GM19397 (cell line): Measurements from ENCODE around the gene MYO1F.
A peak's percentile ranks its signal among the peaks of the same experiment; 100 is the strongest.
"Not testable (repeated sequence)": the region's sequence is repeated elsewhere in the genome, so short reads cannot be mapped to it uniquely, and the experiment has no call there.

Experiments
- ATAC-seq: cut with Tn5 transposase; IDR thresholded peaks from one replicate; pipeline ENCODE4 v1.9.1; 2021; ENCODE audit warnings: mild to moderate bottlenecking, moderate library complexity; ENCODE audit not compliant: unreplicated experiment

The MYO1F gene

DNA sequence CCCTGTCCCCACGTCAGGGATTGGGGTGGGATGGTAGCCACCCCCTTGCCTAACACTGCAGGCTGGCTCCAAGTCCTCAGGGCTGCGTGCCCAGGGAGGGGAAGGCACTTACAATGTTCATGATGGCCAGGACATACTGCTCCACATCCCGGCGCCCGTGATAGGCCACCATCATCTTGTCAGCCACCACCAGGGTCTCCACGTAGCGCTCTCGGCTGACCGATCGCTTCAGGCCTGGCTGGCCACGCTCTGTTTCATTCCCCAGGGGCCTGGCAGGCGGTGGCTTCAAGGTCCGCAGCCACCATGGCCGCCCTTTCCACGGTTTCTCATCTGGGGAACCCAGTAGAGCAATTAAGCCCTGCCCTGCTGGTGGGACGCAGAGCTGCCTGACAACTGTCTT, 23.6 kb upstream of the MYO1F start:
- ATAC-seq, result no peak

DNA sequence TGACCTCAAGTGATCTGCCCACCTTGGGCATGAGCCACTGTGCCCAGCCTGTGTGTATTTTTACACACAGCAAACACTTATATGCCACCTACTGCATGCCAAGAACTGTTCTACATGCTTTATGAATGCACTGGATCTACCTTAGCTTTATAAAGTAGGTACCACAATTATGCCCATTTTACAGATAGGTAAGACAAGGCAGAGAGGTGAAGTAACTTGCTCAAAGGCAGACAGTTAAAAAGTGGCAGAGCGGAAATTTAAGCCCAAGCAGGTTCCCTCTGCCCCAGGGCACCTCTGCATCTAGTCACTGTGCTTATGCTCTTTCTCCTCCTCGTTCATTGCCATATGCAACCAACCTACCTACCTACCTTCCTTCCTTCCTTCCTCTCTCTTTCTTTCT, 22.8 kb upstream of the MYO1F start:
- ATAC-seq, result no peak

DNA sequence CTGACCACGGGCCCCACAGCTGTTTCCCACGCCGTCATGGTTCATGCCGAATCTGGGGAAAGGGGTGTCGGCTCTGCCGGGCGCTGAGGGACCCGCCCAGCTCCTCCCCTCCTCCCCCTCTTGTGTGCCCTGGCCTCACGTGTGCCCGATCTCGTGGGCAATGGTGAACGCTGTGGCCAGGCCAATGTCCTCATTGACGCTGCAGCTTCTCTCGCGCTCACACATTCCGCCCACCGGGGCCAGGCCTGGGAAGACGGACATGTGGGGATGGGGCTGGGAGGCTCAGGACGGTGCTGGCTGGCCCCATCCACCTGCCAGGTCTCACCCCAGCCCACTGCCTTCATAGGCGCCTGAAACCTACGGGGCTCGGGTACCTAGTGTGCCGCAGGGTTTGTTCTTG, 18.9 kb upstream of the MYO1F start:
- no peak for ATAC-seq

DNA sequence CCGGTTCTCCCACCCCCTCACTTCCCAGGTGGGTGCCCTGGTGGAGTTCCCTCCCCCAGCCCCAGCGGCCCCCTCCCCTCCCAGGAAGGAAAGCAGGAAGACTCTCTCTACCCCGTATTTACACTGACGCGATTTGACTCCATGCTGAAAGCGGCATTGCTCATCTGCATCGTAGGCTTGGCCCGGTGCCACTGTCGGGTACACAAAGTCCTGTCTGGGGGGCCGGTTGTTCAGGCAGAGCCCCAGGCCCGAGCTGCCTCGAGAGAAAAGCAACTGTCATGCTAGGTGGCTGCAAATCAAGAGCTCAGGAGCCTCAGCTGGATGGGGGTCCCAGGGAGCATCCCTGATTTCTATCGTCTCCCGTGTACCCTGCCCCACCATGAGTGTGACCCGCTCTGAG, 18.4 kb upstream of the MYO1F start:
- no peak for ATAC-seq

DNA sequence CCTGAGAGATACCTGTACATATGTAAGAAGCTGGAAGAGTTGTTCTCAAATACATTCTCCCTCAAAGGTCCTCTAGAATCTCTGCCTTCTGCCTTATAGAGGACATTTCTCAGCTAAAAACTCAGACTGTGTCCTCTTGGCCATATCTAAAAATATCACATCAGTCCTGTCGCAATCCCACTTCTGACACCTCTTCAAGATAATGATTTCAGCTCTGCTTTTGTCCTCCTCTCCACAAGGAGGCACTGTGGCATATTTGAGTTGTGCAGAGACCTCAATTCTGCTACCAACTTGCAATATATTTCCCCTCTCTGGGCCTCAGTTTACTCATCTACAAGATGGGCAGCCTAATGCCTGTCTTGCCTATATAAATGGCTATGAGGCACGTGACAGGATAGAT, 16.7 kb upstream of the MYO1F start:
- ATAC-seq, result no peak

DNA sequence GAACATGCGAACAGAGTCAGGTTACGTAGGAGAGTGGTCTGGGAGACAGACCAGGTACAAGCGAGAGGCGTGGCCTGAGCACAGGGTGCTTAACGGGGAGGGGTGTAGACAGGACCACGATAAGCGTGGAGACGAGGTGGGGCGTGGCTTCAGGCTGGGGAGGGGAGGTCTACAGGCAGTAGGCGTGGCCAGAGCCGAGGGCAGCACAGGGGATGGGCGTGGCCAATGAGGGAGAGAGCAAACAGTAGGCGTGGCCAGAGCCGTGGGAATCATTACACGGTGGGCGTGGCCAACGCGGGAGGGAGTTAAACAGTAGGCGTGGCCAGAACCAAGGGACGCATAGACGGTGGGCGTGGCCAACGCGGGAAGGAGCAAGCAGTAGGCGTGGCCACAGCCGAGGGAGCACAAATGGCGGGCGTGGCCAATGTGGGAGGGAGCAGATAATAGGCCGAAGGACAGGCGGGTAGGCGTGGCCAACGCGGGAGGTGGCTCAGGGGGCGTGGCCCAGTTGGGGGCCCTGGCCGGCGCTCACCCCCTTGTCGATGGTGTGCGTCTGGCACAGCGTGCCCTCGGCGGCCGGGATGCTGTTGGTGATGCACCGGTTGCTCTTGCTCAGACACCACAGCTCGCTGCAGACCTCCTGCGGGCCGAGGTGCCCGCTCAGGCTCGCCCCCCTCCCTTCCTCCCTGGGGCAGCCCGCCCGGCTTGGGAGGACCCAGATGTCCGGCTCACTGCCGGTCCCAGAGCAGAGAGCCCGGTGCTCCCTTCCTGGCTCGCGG, 15.2 kb upstream of the MYO1F start:
- ATAC-seq, result no peak

DNA sequence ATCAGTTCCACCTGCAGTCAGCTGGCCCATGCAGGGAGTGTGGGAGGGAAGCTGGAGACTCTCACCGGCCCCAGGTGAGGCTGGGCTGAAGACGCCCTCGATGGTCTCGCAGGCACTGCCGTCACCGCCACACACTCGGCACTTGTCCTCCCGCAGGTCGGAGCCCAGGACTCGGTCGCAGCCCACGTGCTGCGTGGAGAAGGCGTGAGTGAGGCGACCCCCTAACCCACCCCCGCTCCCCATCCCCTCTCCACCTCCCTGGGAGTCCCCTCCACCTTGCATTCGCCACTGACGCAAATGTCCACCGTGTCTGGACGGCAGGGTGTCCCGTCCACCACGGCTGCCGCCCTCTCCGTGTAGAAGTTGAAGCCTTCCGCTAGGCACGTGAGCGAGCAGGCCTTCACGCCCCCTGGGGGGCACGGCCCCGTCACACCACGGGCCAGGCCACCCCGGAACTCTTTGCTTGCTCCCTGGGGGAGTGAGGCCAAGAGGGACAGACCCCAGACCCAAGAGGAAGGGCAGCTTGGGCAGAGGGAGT, 12.0 kb upstream of the MYO1F start:
- no peak for ATAC-seq

DNA sequence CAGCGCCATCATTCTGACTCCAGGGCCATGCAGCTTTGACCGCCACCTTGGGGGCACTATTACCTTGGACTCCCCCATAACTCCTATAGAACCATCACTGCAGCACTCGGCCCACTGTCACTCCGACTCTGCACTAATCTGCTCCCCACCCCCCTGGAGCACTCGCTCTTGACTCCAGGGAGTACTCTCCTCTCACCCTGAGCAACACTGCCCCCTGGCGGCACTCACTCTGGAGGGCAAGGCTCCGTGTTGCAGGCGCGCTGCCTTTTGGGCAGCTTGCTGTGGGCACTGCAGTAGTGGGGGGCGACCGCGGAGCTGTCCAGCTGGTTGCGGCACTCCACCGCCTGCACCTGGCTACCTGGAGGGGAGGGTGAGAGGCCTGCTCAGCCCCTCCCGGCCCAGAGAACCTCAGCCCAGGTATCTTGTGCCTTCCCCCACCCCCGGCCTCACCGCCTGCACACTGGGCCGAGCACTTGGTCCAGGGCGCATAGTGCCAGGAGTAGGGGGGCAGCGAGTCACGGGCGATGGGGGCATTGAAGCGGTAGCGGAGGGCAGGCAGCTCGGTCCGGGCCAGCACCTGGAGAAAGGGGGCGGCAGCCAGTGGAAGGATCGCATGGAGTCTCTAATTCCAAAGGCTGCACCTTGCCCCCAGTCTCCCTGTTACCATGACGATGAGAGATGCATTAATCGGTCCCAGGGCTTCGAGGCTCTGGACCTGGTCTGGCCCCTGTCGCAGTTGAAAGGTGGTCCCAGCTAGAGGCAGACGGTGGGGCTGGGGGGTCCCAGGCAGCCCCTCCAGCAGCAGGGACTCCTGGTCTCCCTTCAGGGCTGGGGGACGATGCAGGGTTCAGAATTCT, 8.9 kb upstream of the MYO1F start:
- ATAC-seq, result no peak

DNA sequence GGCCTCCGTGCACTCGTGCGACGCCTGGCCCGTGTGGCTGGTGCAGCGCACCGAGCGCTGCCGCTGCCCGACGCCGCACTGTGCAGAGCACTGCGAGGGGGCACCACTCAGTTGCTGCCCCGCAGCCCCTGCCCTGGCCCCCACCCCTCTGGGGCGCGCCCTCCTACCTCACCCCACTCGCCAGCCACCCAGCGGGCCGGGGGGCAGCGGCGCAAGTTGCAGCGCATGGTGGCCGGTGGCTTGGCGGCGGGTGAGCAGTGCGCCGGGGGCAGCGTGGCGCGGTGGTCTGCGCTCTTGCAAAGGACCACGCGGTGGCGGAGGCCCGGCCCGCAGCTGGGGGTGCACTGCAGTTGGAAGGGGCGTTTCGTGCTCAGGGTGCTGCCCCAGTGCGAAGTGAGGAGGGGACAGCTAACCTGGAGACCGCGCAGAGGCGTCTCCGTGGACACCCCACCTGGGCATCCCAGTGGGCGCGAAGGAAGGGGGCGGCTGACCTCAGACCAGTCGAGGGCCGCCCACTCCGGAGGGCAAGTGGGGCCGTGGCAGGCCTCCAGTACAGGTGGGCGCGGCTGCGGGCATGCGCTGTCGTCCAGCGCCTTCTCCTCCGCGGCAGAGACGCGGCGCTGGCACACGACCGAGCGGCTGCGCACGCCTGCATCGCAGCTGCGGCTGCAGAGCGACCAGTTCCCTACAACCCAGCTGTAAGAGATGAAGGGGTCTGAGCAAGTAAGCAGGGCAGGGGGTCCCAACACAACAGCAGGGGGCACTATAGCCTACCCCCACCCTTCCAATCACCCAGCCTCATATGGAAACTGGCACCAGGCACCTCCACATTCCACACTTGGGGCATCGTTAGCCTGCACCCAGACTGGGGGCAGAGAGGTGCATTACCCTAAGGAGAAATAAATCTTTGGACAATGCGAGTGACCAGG, 8.0 kb upstream of the MYO1F start:
- ATAC-seq, result no peak

DNA sequence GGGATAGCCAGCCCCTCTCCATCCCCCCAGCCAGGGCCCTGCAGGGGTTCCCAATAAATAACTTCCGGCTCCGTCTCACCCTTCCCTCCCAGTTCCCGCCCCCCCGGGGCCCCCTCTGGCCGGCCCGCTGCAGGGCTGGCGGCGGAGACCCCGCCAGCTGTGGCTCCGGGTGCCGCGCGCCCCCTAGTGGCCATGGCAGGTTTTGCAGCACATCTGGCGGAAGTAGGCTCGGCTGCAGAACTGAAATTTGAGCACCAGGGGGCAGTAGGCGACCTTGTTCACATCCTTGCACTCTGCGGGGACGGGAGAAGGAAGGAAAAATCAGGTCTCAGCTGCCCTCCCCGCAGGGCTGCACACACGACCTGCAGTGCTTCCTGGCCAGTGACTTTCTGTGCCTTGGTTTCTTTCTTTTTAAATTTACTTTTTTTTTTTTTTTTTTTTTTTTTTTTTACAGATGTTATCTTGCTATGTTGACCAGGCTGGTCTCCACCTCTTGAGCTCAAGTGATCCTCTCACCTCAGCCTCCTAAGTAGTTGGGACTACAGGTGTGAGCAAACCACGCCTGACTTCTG, 3.6 kb upstream of the MYO1F start:
- no peak for ATAC-seq

DNA sequence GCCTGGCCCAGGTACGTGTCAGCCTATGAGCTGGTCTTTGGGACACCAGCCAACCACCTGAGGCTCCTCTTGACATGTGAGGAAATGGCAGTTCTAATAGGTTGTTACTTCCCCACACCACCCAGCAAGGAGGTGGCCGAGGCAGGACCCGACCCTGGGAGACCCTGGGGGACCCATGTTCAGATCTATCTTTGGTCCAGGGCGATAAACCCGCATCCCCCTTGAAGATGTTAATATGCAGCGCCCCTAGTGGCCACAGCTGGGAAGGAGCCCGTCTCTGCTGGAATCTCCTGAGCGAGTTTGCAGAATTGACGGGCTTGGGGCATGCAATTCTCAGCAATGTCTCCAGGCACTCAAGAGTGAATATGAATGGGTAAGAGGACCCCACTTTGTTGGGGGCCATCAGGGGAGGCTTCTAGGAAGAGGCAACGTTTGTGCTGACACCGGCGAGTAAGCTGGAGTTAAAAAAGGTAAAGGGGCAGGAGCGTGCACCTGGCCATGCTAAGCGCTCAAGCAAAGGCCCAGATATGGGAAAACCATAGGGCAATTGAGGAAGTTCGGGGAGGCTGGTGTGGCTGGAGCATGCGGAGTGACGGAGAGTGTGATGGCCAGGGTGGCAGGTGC, 1.5 kb upstream of the MYO1F start:
- no peak for ATAC-seq

DNA sequence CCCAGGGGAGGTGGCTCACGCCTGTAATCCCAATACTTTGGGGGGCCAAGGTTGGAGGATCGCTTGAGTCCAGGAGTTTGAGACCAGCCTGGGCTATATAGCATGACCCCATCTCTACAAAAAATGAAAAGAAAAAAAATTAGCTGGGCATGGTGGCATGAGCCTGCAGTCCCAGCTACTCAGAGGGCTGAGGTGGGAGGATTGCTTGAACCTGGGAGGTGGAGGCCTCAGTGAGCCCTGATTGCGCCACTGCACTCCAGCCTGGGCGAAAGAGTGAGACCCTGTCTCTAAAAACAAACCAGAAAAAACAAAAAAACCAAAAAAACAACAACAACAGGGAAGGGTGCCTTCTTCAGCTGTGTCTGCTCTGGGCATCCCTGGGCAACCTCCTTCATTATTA, 499 bp upstream of the MYO1F start:
- no peak for ATAC-seq

DNA sequence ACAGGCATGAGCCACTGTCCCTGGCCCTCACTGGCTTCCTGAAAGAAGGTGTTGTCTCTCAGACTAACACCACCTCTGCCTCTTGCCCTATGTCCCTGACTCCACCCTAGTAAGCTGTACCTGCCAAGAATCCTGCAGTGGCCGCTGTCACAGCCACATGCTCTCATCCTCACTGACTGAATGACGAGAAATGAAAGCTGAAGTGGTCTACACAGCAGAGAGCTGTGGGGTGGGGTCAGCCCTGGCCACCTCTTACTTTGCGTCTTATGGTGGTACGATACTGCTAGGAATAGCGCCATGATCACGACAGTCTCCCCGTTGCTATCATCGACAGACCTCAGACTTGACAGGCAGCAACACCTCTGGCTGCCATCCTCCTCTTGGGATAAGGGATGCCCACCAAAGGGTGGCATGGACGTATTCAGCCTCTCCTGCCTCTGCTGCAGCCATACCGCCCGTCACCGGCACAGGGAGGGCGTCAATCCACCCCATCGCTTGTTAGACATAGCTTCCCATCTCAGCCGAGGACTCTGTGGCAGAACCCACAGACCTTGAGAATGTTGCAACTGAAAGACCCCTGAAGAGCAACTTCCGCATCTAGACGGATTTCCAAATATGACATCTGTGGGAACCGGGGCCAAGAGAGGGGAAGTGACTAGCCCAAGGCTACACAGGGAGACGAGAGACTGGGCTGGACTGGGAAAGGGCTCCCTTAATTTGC, 809 bp downstream of the MYO1F start:
- no peak for ATAC-seq

DNA sequence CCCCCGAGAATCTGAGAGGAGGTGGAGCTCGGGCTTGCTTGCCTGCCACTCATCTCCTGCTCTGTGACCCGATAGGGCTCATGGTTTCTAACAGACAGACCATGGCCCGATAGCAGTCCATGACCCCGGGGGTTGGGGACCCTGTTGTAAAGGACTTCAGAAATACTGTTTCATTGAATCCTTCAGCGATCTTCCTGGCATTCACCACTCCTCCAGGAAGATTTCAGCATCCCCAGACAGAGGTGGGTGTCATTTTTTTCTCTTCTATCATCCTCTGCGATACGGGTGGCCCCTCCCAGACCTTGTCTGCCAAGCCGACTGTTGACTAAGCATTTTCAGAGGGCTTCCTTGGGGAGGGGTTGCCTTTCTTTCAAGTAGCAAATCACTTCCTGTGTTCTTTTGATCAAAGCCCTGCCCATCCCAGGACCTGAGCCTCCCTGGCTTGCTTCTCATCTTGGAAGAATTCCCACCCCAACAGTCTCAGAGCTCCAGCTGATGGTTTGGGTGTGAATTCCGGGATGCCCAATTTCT, 1.7 kb downstream of the MYO1F start:
- ATAC-seq, result no peak

DNA sequence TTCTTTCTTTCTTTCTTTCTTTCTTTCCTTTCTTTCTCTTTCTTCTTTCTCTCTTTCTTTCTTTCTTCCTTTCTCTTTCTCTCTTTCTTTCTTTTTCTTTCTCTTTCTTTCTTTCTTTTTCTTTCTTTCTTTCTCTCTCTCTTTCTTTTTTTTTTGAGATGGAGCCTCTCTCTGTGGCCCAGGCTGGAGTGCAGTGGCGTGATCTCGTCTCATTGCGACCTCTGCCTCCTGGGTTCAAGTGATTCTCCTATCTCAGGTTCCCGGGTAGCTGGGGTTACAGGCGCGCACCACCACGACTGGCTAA, 2.7 kb downstream of the MYO1F start:
- not testable (repeated sequence) for ATAC-seq

DNA sequence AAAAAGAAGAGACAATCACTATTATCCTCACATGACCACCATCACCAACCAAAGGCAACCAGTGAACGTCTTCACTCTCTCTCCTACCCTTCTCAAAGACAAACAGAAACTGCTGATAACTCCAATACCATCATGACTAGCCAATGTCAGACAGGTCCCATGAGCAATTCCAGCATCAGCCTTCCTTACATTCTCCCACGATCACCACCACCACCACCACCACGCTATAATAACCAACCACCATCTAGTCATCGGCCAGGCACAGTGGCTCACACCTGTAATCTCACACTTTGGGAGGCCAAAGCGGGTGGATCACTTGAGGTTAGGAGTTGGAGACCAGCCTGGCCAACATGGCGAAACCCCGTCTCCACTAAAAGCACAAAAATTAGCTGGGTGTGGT, 3.9 kb downstream of the MYO1F start:
- ATAC-seq, result no peak

DNA sequence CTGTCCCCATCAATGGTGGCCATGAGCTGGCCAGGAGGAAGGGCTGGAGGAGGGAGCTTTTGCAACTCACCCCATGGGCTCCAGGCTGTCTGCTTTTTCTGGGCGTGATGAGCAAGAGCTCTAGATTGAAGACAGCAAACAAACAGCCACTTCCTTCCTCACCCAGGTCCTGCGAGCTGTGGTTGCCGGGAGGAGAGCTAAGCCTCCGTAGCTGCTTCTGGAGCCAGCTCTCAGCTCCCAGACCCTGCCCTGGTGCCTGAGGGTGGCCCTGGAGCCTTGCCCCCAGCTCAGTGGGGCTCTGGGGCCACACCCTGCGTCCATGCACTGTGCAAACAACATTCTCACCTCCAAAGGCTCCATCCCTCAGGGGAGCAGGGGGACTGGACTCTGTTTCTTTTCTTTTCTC, 6.2 kb downstream of the MYO1F start:
- no peak for ATAC-seq

DNA sequence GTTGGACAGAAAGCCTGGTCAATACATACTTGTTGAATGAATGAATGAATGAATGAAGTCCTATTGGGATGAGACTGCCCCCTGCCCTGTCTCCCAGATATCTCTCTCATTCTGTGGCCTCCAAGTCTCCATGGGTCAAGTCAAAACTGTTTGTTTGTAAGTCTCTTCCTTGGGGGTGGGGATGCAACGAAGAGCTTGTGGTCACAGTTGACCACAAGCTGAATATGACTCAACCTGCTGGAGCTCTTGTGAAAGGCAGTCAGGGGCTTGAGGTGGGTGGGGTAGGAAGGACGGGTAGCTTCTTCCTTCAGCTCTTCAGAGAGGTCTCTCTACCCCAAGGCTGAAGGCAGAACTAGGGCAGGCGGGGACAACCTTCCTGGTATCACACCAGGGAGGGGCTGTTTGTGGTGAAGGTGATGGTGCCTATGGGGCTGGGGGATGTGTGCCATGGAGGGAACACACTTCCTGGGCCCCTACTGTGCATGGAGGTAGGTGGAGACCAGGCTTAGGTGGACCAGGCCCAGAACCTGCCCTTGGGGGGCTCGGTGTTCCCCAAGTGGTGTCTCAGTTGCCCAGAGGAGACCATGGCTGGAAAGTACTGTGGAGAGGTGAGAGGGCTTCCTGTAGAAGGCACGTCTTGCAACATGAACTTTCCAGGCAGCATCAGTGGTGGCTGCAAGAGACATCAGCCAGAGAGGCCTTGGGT, 8.0 kb downstream of the MYO1F start:
- peak; percentile 60 for ATAC-seq
